SW 1271 (cell line): ENCODE measurements around the gene CCDC88C.

ENCODE experiments used
- DNase-seq, 2 experiments: peaks; one replicate each; lab custom pipeline; 2025; lab: John Stamatoyannopoulos, UW

Gene CCDC88C

DNA sequence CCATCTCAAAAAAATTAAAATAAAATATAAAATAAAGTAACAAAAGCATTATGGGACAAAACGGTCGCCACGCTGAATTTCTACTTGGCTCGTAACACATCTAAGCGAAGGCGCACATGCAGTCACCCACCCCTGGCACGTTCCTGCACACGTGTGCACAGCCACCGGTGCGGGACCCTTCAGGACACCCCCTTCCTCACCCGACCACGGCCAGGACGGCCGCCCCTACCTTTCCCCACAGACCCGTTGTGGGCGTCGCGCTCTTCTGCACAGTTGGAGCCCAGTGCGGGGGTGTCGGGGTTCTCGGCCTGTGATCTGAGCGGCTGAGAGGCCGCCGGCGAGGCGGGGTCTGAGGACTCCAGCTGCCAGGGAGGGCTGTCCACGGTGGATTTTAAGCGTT lies 128.7 kb downstream of the CCDC88C start:
- no peak for DNase-seq

- DNase-seq: peak; percentile 34 to 76
Observed at GRCh38 chr14:91286530-91286937, 131.1 kb downstream of the CCDC88C start.

GRCh38 chr14:91284791-91285548 lies 132.7 kb downstream of the CCDC88C start:
- DNase-seq: no peak

DNA sequence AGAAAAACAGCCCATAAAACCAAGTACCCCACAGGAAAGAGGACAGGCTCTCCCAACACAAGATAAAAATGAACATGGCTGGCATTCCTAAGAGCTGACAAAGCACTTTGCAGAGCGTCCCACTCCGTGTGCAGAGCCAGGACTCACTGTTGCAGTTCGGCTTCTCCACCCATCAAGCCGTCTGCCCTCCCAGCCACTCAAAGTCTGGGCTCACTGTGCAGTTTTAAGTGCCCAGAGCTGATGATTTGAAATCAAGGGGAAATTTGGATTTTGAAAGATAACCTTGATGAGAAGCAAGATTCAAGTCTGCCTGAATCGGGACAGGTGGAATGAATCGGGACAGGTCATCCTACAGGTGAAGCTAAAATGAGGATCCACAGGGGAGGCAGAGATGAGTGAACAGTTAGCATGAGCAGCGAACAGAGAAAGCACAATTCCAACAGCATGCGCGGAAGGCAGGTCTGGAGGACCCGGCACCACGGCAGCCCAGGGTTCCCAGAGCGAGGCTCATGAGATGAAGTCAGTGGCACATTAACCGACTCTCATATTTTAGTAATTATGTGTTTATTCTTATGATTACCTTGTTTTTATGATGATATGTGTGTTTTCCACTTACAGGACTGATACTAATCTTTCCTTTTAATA lies 133.4 kb downstream of the CCDC88C start:
- DNase-seq: no peak

DNA sequence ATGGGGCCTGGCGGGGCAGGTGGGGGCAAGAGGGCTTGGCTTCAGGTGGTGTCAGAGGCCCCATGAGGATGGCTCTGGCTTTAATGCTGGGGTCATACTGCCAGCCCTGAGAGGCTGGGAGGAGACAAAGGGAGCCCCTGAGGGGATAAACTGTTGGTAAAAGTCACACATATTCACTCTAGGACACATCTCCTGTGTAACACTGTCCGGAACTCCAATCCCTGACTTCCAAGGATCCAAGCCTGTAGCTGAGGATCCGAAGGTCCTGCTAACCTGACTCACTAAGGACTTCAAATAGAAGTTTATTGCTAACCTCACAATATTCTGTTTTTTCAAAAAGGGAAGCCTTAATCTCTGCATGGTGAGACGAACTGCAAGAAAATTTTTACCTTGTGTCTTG lies 134.0 kb downstream of the CCDC88C start:
- no peak for DNase-seq

DNA sequence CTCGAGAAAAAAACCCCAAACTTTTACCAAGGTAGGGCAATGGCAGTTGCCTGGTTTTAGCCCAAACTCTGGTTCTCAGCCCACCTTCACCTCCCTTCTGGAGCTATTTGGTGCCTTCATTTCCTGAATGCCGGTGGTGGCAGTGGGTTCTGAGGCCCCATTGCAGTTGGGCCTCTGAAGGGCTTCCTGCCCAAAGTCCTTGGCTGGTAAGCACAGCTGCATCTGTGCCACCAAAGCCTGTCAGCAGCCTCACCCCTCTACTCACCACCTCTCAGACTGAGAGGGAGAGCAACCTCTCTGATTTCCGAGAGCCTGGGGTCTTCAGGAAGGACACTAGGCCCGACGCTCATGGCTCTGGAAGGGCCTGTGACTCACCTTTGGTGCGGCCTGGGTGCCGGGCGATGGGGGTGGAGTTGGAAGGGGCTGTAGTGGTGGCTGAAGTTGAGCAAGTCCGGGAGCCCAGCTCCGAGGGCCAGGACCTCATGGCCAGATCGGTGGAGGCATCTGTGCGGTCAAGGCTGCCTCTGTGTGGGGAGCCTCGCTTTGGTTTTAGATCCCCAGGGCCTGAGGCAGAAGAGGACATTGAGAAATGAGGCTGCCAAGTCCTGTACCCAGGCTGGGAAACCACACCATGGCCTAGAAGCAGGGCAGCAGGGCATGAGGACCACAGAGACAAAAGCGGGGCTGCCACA lies 134.5 kb downstream of the CCDC88C start:
- DNase-seq: no peak

DNA sequence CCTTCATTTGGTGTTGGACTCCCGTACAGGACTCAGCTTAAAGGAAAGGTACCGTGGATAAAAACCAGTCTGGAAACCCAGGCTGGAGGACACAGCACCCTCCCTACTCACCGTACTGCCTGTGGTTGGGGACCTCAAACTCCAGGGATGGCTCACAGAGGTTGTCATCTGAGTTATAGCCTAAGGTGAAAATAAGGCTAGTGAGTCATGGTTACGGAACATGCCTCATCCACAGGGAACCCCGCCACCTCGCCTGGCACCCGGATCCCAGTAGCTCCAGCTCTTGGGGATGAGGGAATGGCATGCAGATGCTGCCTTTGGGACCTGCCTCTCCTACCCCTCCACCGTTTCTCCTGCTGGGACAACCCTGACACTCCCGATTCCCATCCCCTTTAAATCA lies 136.3 kb downstream of the CCDC88C start:
- DNase-seq: no peak

- DNase-seq: no peak
Observed at GRCh38 chr14:91280129-91280528, 137.5 kb downstream of the CCDC88C start.

DNA sequence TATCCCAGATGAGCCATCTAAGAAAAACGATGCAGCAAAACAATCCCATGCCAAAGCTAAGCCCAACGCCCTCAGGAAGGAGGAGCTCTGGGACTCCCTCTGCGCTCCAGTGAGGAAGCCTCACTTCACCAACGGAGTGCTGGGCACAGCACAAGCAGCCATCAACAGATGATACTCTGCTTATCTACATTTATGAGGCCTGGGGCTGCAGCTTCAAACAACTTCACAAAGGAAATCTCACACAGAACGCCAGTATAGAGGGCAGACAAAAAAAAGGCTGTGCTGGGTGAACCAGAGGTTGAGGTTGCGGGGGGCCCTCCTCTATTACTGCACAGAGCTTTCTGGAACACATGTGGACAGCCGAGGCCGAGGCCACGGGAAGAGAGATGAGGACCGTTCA lies 138.3 kb downstream of the CCDC88C start:
- DNase-seq: no peak

- no peak for DNase-seq
Observed at GRCh38 chr14:91278383-91278715, 139.3 kb downstream of the CCDC88C start.

- DNase-seq: no peak
Observed at GRCh38 chr14:91277546-91278382, 139.9 kb downstream of the CCDC88C start.

GRCh38 chr14:91274796-91275195 lies 142.8 kb downstream of the CCDC88C start:
- DNase-seq: no peak

DNA sequence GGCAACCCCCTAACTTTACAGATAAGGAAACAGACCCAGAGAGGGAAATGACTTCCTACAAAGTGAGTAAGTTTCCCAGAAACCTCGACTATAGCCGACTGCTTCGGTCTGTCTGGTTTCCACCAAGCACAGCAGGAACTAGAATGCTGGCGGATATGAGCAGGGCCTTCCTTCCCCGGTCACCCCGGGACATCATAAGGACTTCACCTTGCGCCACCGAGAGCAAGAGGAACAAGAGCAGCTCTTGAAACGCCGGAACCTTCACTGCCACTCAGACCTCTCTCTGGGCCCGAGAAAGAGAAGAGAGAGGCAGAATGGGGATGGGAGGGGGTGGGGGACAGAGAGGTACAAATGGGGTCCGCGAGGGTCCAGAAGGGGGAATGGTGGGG lies 143.7 kb downstream of the CCDC88C start:
- no peak for DNase-seq

GRCh38 chr14:91273273-91273884 lies 144.2 kb downstream of the CCDC88C start:
- no peak for DNase-seq

GRCh38 chr14:91272341-91273272 lies 145.0 kb downstream of the CCDC88C start:
- no peak for DNase-seq

GRCh38 chr14:91271639-91272038 lies 146.0 kb downstream of the CCDC88C start:
- no peak for DNase-seq

DNA sequence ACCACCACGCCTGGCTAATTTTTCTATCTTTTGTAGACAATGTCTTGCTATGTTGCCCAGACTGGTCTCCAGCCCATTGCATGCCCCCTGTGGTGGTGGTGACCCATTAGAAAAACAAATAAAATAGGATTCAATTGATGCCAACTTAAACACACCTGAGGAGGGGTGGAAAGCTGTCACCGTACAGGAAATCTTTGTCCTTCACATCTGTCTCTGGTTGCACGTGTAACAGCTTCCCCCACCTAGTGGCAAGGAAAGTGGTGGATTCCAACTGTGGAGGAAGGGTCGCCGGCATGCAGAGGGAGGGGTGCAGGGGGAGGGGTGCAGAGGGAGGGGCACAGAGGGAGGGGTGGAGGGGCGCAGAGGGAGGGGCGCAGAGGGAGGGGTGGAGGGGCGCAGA lies 147.0 kb downstream of the CCDC88C start:
- no peak for DNase-seq

DNA sequence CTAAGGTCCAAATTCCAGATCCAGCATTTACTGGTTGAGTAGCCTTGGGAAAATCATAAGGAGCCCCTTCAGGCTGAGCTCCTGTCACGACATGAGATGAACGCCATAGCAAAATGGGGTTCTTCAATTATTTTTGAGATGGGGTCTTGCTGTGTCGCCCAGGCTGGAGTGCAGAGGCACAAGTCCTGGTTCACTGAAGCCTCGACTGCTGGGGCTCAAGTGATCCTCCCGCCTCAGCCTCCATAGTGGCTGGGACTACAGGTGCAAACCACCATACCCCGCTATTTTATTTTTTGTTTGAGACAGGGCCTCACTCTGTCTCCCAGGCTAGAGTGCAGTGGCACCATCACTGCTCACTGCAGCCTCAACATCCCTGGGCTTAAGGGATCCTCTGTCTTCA lies 147.4 kb downstream of the CCDC88C start:
- DNase-seq: no peak

DNA sequence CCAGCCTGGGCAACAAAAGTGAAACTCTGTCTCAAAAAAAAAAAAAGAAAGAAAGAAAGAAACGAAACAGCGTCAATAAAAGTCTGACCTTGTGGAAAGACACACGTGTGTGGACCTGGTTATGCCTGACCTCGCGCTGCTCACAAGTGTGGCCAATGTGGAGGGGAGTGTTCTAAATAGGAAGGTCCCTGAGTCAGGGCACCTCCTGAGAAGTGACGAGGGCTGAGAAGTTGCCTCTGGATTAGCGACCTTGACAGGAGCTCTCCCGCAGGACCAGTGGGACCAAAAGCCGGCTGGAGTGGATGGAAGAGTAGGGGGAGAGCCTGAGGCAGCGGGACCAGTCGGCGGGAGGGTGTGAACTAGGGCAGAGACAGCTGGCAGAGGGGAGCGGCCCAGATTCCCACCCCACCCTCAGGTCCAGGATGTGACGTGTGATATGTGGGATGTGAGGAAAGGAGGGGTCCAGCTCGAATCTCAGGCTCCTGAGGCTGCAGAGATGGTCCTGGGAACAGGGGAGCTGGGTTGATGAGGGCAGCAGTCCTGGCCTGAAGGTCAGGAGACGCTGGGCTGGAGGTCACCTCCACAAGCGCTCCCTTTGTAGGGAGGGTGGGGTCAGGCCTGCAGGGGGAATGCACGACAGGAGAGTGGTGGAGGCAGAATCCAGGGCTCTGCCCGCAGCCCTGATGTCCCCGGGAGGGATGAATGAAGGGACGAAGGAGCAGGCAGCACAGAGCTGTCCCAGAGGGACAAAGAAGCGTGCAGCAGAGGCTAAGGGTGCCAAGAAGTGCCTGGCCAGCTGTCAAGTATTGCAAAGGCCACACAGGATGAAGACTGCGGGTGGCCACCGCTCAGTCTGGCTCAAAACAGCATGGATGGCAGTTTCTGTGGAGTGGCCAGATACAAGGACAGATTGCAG lies 148.3 kb downstream of the CCDC88C start:
- DNase-seq: no peak

DNA sequence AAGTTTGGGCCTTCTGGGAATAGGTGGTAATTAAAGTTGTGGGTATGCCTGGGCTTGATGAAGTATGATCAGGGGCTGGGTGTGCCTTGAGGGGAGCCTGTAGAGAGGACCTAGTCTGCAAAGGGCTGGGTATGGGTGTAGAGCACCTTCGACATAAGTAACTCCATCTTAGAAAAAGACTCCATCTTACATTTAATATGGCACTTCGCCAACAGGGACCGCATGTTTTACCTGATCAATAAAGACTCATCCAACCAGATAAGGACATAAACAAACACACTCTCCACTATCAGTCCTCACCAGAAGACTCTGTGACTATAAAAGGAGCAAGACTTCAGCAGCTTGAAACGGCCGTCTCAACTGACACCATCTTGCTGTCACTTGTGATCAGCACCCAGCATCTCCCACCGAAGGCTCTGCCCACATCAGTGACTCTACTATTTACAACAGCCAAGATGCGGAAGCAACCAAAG lies 149.6 kb downstream of the CCDC88C start:
- DNase-seq: no peak
